SU-DHL-6 (cell line): ENCODE data around the gene MYH15.

Experiments used
- EZH2phosphoT487 ChIP-seq: fragments of 200-600 bp; sonication (generic), shearing (Covaris generic); conservative IDR thresholded peaks from 2 replicates; pipeline ENCODE4 v1.6.1; 2018; ENCODE audit warnings: mild to moderate bottlenecking, antibody characterized with exemption, low read length, moderate library complexity, mixed read lengths
- TF ChIP-seq, protein P1 (sequence below): fragments of 200-600 bp; sonication (generic); IDR thresholded peaks from one replicate; pipeline ENCODE4 v1.5.1; 2017; ENCODE audit warnings: antibody characterized with exemption, mild to moderate bottlenecking, low read length, moderate library complexity; ENCODE audit not compliant: insufficient read depth, poor library complexity, severe bottlenecking

DNA sequence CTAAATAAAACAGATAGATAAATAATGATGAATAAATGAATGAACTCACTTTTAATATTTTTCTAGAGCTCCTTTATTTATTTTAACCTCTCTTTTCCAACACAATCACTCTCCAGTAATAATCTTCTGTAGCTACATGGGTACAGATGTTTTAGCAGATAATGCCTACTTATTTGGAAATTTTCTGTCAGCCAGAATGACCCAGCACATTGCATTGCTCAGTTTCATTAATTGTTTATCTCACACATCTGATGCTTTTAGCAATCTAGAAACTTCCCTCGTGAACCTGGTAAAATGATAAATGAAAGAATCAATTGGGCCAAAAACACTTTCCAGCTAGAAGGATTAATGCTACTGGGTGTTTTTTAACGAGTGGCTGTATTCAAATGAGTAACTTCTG lies 14.9 kb upstream of the MYH15 start:
- TF ChIP-seq, protein P1, sequence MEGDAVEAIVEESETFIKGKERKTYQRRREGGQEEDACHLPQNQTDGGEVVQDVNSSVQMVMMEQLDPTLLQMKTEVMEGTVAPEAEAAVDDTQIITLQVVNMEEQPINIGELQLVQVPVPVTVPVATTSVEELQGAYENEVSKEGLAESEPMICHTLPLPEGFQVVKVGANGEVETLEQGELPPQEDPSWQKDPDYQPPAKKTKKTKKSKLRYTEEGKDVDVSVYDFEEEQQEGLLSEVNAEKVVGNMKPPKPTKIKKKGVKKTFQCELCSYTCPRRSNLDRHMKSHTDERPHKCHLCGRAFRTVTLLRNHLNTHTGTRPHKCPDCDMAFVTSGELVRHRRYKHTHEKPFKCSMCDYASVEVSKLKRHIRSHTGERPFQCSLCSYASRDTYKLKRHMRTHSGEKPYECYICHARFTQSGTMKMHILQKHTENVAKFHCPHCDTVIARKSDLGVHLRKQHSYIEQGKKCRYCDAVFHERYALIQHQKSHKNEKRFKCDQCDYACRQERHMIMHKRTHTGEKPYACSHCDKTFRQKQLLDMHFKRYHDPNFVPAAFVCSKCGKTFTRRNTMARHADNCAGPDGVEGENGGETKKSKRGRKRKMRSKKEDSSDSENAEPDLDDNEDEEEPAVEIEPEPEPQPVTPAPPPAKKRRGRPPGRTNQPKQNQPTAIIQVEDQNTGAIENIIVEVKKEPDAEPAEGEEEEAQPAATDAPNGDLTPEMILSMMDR = no peak
- no peak for TF ChIP-seq EZH2phosphoT487
